NCI-H446 (cell line): ENCODE measurements around the gene IGF2BP2.
"Not testable (repeated sequence)": the region's sequence is repeated elsewhere in the genome, so short reads cannot be mapped to it uniquely, and the experiment has no call there.

ENCODE experiments used
- DNase-seq, 2 experiments: peaks; one replicate each; lab custom pipeline; 2025; lab: John Stamatoyannopoulos, UW

The IGF2BP2 gene

DNA sequence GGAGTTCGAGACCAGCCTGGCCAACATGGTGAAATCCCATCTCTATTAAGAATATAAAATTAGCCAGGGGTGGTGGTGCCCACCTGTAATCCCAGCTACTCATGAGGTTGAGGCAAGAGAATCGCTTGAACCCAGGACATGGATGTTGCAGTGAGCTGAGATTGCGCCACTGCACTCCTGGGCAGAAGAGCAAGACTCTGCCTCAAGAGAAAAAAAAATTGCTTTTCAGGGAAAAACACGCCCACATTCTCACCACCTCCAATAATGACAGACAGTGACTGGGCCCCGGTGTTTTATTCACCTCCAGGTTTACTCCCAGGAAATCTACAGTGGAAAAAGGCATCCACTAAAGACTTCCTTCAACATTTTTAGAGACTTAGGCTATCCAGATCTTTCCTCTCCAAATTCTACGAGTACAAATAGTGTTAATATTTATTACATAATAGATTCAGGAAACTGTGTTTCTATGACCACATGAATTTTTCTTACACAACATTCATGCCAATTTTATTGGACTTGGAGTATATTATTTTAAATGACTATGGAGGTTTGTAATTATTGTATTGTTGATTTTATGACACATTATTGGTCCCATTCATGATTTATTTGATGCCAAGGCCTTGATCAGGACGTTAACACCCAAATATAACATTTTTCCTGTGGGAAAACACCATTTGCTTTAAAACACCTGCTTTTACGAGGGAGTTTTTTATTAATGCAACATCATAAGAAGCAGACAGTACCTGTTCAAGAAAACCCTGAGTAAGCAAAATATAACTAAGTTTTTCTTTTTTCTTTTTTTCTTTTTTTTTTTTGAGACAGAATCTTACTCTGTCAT is 26.6 kb downstream of the IGF2BP2 start:
- DNase-seq: no peak

DNA sequence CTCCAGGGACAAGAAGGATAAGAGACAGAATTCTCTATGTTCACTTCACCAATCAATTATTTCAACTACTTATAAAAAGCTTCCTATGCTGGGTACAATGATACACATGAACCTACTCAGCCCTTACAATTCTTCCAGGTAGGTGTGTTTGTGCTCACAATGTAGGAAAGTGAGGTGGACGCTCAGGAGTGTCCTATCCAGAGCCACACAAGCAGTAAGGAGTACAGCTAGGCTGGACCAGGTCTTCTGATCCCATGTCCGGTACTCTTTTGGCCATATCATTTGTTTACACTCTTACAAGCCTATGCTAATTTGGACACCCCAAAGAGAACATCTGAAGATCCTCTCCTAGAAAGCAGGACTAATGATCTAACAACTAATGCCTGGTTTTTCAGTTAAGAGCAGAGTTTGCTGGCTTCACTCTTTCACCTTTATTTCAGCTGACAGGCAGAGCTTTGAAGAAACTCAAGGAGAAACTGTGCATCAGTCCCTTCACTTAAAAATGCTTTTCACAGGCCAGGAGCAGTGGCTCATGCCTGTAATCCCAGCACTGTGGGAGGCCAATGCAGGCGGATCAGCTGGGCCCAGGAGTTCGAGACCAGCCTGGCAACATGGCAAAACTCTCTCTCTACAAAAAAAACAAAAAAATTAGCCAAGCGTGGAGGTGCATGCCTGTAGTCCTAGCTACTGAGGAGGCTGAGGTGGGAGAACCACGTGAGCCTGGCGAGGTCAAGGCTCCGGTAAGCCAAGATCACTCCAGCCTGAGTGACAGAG is 27.5 kb downstream of the IGF2BP2 start:
- no peak for DNase-seq

DNA sequence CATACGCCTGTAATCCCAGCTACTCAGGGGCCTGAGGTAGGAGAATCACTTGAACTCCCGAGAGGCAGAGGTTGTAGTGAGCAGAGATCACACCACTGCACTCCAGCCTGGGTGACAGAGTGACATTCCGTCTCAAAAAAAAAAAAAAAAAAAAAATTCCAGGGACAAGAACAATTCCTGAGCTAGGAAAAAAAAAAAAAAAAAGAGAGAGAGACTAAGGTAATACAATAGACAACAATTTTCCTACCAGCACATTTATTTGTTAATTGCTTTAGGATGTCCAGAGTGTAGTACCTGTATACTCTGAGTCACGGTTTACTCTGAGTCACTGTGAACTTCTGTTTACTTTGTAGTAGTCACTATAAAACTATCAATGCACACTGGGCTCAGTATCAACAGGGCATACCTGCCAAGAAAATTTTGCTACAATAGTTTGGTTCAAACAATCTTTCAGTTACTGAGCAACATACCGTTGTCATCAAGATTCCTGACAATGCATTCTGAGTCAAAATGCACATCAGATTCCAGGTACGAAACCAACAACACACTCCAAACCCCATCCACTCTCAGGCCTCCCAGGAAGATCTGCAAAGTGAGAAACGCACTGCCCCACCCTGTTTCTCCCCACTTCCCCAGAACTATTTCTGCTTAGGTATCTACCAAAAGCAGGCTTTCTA is 28.3 kb downstream of the IGF2BP2 start:
- DNase-seq: no peak

DNA sequence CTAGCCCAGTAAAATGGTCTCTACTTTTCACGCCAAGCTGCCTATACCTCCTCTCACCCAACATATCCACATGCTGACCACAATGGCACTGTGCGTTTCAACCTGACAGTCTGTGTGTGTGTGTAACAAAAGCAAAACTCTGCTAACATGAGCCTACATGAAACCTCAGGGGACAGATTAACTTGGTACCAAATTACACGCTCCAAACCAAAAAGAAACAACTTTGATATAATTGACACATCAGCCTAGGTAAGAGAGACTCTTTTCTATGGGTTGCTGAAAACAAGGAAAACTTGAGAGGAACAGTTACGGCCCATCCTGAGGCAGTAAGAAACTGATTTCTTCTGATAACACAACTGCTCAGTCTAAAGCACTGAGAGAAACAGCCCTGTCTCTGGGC is 31.5 kb downstream of the IGF2BP2 start:
- DNase-seq: no peak

DNA sequence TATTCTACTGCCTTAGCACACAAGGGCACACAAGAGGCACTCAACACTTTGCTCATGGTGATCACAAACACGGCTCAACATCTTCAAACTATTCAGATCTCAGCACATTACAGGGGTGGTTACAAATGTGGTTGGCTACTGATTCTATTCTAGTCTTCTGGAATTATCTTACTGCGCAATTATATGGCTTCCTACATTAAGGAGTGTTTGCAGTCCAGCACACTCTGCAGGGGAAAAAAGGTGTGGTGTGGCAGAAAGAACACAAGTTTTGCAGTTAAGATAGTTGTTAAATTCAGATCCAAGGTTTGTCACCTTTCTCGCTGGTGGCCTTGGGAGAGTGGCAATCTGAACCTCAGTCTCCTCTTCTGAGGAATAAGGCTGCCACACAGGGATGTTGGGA is 31.9 kb downstream of the IGF2BP2 start:
- no peak for DNase-seq

DNA sequence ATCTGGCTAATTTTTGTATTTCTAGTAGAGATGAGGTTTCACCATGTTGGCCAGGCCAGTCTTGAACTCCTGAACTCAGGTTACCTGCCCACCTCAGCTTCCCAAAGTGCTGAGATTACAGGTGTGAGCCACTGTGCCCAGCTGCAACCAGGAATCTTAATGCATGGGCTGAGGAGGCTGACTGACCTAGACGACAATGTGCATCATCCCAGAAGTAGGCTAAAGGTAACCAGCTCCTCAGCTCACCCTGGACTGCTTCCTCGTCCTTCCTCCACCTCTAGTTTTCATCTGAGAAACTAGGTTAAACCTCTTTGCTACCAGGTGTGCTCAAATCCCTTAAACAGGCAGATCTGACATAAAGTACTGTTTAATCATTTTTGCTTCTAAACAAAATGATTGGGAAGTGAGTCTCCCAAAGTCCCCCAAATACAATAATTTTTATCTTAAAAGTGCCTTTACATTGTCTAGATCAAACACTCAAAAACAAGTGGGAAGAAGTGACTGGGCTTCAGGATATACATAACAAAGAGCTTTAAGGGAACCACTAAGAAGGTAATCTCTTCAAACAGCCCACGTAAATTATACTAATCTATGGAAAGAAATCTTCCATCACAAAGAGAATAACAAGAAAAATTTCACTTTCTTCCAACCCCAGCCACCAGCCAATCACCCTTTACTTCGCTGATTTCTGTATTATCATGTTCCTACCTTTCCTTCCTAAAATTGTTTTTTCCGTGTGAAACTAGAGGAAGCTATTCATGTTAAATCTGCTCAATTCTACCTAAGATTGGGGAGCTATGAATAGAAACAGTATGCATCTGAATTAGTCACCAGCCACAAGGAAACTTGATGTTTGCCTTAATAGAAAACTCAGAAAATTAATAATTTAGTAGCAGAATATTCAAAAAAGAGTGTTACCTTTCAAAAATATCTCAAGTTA is 34.7 kb downstream of the IGF2BP2 start:
- DNase-seq: no peak

DNA sequence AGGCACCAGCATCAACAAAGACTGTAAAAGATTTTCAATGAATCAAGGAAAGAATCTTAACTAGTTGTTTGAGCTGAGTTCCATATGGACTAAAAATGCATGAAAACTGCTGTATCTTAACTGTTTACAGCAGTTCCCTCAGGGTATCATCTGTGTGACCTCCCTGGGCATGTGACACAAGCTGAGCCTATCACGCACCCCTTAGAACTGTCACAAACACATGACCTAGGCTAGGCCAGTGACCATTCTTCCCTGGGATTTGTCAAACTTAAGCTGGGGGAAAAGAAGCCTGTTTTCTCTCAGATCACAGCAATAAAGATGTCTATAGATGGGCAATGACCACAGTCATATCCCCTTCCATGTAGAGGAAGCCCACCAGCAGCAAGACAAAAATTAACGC is 35.7 kb downstream of the IGF2BP2 start:
- no peak for DNase-seq

DNA sequence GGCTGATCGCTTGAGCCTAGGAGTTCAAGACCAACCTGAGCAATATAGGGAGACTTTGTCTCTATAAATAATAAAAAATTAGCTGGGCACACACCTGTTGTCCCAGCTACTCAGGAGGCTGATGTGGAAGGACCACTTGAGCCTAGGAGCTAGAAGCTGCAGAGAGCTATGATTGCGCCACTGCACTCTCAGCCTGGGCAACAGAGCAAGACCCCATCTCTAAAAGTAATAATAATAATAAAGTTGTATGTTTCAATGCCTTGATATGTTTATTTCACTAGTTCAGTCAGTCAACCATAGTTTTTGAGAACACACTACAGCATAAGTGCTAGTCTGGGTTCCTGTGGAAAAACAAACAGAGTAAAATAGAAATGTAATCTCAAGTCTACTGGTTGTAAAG is 36.5 kb downstream of the IGF2BP2 start:
- DNase-seq: no peak

DNA sequence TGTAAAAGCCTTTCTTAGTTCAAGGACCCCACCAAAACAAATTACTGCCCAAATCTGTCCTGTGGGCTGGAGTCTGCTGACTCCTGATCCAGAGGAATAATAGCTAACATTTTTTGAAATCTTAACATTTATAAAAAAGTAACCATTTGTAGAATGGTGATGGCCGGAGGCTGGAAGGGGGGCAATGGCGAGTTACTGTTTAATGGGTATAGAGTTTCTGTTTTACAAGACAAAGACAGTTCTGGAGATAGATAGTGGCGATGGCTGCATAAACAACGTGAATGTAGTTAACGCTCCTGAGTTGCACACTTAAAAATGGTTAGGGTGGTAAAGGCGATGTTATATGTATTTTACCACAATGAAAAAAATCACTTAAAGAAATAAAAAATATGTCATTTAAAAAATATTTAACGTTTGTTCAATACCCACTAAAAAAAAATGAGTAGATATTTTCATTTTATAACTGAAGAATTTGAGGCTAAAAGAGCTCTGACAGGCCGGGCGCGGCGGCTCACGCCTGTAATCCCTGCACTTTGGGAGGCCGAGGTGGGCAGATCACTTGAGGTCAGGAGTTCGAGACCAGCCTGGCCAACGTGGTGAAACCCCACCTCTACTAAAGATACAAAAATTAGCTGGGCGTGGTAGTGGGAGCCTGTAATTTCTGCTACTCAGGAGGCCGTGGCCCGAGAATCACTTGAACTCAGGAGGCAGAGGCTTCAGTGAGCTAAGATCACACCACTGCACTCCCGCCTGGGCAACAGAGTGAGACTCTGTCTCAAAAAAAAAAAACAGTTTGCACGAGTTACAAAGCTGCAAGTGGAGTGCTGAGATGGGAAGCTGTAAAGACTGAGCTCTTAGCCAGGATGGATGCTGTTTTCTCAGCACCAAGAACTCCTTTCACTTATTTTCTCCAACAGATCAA is 37.6 kb downstream of the IGF2BP2 start:
- no peak for DNase-seq

DNA sequence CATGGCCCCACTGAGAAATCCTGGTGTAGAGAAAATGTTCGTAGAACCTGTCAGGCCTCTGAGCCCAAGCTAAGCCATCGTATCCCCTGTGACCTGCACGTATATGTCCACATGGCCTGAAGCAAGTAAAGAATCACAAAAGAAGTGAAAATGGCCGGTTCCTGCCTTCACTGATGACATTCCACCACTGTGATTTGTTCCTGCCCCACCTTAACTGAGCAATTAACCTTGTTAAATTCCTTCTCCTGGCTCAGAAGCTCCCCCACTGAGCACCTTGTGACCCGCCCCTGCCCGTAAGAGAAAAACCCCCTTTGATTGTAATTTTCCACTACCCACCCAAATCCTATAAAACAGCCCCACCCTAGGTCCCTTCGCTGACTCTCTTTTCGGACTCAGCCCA is 38.6 kb downstream of the IGF2BP2 start:
- DNase-seq: not testable (repeated sequence)

DNA sequence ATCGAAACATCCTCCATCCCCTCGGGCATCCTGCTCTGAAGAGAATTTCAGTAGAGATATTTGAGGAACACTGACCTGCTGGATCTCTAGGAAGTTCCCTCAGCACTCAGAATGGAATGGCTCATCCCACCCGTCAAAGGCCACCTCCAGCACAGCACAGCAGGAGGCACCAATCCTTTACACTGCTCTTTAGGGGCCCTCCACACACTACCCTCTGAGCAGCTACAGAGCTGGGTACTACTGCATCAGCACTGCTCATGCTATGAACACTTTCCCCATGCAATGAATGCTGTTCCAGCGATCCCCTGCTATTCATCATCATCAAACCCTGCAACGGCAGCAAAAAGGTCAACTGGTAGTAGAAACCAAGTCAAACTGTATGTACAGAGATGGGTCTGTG is 40.5 kb downstream of the IGF2BP2 start:
- no peak for DNase-seq

DNA sequence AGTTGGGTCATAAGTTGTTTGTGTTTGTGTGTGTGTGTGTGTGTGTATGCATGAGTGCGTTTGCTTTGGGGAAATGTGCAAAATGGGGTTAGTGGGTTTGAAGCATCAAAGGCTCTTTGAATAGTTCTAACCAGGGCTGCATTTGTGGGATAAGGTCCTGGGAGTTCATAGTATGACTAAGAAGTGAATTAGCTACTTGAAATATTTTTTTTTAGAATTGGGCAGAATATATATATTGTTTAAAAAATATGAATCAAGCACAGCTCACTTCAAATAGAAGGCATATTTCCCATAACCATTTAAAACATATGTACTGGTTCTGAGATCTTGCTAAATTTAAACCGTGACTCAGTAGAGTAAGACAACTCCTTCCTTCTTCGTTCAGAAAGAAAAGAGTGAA is 43.1 kb downstream of the IGF2BP2 start:
- DNase-seq: no peak

DNA sequence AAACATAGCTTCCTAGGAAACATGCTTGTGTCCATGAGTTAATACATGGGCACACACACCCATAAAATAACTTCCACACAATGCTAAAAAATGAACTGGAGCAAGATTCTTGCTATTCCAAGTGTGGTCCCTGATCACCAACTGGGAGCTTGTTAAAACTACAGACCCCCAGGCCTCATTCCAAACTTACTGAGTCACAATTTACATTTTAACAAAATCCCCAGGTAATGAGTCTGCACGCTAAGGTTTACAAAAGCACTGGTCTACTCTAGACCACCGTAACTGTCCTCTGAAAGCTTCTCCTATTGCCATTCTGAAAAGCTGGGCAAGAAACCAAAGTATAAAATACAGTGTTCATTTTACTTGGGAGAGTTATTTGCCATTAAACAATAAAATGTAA is 45.4 kb downstream of the IGF2BP2 start:
- DNase-seq: no peak

DNA sequence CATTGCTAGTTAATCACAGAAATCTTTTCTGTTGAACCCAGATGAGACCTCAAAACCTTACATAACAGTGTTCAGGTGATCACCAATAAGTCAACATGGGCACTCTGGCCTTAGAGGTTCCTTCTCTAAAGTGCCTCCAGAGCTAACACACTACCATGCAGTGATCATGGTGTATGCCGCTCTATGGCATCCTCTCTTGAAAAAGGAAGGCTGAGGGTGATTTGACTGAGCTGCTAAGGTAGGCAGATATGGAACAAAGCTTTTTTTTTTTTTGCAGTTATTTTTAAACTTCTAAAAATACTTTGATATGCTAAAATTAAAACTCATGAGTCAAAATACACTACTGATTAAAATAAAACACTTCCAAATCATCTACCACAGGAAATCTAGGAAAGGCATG is 46.0 kb downstream of the IGF2BP2 start:
- no peak for DNase-seq

DNA sequence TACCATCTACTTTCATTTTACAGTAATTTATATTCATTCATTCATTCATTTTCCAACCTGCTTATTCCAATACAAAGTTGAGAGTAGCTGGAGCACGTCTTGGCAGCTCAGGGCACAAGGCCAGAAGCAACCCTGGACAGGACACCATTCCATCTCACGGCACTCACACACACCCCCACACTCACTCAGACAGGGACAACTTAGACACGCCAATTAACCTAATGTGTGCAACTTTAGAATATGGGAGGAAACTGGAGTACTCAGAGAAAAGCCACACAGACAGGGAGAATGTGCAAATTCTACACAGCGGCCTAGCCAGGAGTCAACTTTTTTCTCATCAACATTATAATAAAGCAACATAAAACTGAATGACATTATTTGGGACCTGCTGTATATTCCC is 46.7 kb downstream of the IGF2BP2 start:
- DNase-seq: no peak

DNA sequence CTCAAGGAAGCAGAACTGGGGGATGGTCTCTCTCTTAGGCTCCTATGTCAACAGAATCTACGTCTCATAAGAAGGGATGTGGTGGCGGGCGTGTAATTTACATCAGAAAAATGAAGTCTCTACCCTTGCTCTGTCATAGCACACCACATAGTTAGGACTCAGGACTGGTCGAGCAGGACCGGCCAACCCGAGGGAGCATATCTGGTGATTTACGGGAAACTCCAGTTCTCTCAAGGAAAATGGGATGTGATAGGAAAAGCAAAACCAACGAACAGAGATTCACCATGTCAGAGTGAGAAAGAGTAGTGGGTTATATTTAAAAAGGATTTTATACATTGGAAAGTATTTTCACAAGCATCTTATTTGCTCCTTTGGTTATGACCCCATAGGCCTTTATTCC is 54.7 kb downstream of the IGF2BP2 start:
- DNase-seq: no peak

DNA sequence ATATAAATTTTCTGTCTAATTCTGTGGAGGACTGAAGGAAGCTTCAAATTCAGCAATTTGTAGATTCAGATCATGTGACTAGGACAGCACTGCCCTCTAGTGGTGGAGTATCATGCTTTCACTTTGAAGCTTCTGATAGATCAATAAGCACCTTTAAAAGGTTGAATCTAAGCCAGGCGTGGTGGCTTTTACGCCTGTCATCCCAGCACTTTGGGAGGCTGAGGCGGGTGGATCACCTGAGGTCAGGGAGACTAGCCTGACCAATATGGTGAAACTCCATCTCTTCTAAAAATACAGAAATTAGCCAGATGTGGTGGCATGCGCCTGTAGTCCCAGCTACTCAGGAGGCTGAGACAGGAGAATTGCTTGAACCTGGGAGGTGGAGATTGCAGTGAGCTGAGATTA is 56.3 kb downstream of the IGF2BP2 start:
- peak; percentile 9 to 80 for DNase-seq

DNA sequence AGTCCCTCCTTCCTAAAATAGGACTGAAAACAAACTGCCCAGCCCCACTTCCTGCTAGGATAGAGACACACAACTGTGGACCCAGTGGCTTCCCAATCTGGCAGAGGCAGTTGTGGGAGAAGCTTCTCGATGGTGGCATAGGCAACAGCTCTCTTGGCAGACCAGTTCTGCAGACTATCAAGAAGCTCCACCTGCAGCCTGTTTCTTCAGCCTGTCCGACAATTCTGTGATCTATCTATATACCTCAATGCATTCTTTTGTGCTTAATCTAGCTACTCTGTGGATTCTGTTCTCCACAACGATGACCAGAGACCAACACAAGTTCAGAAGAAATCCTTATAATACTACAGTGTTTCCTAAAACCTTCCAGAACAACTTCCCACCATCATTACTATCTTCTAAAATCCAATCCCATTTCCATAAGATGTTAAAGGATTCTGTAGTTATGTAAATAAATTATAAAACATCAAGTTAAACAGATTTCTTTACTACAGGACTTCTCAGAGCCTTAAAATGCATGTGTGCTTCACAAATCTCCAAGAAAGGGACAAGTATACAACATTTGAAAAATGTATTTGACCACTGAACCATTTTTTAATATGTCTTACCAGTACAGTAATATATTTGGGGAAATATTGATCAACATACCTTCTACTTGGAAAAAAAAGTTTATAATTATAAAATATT is 57.7 kb downstream of the IGF2BP2 start:
- DNase-seq: no peak

DNA sequence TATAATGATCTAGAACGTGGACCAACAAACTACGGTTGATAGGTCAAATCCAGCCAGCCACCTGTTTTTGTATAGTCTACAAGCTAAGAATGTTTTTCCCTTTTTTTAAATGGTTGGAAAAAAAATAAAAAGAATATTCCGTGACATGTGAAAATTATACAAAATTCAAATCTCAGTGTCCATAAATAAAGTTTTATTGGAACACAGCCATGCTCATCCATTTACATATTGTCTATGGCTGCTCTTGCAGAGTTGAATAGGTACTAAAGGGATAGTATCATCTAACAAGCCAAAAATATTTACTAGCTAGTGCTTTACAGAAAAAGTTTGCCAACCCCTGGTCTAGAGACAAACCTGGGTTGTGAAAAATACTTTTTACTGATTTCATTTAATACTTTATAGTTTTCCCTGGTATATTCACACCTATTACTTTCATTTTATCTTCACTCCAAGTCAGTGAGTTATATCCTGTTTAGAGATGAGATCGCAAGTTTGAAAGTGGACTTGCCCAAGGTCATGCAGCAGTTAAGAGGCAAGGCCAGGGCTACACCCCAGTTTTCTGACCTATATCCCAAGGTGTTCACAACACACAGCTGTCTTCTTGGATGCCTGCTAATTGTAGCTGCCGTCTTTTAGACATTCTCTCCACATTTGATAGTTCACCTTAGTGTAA is 58.4 kb downstream of the IGF2BP2 start:
- no peak for DNase-seq

DNA sequence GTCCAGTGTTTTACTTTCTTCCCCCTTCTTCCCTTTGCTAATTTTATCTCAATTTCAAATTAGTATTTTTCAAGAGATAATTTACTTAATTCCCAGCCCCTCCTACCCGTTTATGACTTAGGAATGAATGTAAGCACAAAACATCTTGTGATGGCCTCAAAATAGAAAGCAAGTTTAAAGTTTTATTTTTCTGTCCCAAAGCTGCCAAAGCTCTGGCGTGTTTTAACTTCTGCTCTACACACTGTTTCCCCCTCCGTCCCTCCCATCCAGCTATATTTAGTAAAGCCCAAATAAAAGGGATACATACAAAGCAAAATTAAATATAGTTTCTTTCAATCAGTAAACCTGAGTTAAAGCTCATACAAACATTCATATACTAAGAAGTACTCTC is 59.9 kb downstream of the IGF2BP2 start:
- no peak for DNase-seq
